Activated naive CD4-positive, alpha-beta T cell treated with anti-CD3 and anti-CD28 coated beads, Interleukin-2, amount 10 ng/mL, durations not matched to agents 7 days and 5 days (primary cell): ENCODE measurements around the gene RUNX2.
"Not testable (repeated sequence)": the region's sequence is repeated elsewhere in the genome, so short reads cannot be mapped to it uniquely, and the experiment has no call there.

ENCODE experiments used
- CTCF ChIA-PET: fragments of 350-600 bp; sonication (Branson Sonifier 250); formaldehyde crosslinking; loops from one replicate; lab custom pipeline; 2021; ENCODE audit warnings: antibody characterized with exemption; lab: Charles Lee
- DNase-seq: peaks from one replicate; pipeline ENCODE4 v3.0.0-alpha.2; 2020
- H3K27ac Mint-ChIP-seq: one replicate; pipeline ENCODE4 v1.8.0; 2021; ENCODE audit warnings: mild to moderate bottlenecking, moderate library complexity, mixed read lengths
- H3K27me3 Mint-ChIP-seq: one replicate; pipeline ENCODE4 v1.8.0; 2021; ENCODE audit warnings: mild to moderate bottlenecking, mixed read lengths
- H3K36me3 Mint-ChIP-seq: one replicate; pipeline ENCODE4 v1.8.0; 2021; ENCODE audit warnings: mixed read lengths
- H3K4me1 Mint-ChIP-seq: one replicate; pipeline ENCODE4 v1.8.0; 2021; ENCODE audit warnings: mixed read lengths
- H3K4me3 Mint-ChIP-seq: one replicate; pipeline ENCODE4 v1.8.0; 2021; ENCODE audit warnings: mild to moderate bottlenecking, moderate library complexity, mixed read lengths
- H3K9me3 Mint-ChIP-seq: one replicate; pipeline ENCODE4 v1.8.0; 2021; ENCODE audit warnings: mixed read lengths

Gene RUNX2

GRCh38 chr6:45455408-45455807, 127.3 kb downstream of the RUNX2 start:
- no peak for DNase-seq
- Mint-ChIP-seq H3K27me3 (no peaks in the 10 kb centered on the region), H3K27ac (no peak overlapping the region), H3K4me3 (no peak overlapping the region), H3K9me3 (no peaks in the 10 kb centered on the region), H3K36me3 (peaks cover 4% of the 10 kb centered on the region), H3K4me1 (peaks cover 23% of the 10 kb centered on the region)
- CTCF ChIA-PET = no interaction called here

DNA sequence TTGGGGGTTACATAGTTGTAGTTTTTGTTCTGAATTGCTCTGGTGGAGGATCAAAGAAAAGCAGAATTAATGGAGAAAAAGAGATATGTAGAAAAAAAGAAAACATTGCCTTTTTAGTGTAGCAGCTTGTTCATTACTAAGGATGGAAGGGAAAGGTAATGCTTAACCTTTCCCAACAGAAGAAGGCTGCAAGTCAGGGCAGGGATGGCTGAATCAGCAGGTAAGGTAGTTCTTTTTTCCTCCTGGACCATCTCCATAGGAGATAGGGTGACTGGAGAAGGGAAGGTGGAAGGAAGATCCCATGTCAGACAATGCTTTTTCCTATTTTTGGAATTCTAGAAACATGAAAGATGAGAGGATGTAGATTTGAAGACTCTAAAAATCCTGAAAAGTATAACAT, 129.0 kb downstream of the RUNX2 start:
- CTCF ChIA-PET = no interaction called here
- Mint-ChIP-seq H3K27me3 (no peaks in the 10 kb centered on the region), H3K4me3 (no peak overlapping the region), H3K9me3 (no peaks in the 10 kb centered on the region), H3K4me1 (peaks cover 10% of the 10 kb centered on the region), H3K36me3 (peaks cover 4% of the 10 kb centered on the region), H3K27ac (no peak overlapping the region)
- DNase-seq = no peak

DNA sequence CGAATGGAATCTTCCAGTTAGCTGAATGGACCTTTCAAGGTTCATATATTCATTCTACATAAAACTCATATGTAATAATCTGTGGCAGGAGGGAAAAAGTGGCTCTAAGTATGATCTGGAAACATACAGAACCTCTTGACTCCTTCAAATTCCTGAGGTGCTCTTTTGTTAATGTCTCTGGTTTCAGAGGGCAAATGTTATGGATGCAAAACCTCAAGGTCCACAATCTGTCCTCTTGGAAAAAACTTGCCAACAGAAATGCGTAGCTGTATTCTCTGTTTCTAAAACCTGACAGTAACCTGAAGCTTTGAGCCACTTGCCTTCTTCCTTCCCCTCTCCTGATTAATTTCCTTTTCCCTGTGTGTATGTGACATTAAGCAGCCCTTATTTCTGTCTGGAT, 130.5 kb downstream of the RUNX2 start:
- no peaks in the 10 kb centered on the region for H3K9me3 Mint-ChIP-seq
- no peak overlapping the region for H3K4me3 Mint-ChIP-seq
- H3K27me3 Mint-ChIP-seq = no peaks in the 10 kb centered on the region
- H3K36me3 Mint-ChIP-seq = peaks cover 4% of the 10 kb centered on the region
- no peak overlapping the region for H3K27ac Mint-ChIP-seq
- no peak for DNase-seq
- peaks cover 3% of the 10 kb centered on the region for H3K4me1 Mint-ChIP-seq
- CTCF ChIA-PET = no interaction called here

- CTCF ChIA-PET = no interaction called here
- Mint-ChIP-seq H3K9me3 (no peaks in the 10 kb centered on the region), H3K4me1 (no peaks in the 10 kb centered on the region), H3K4me3 (no peak overlapping the region), H3K27me3 (no peaks in the 10 kb centered on the region), H3K27ac (no peak overlapping the region), H3K36me3 (peaks cover 4% of the 10 kb centered on the region)
- DNase-seq = no peak
Observed at GRCh38 chr6:45460166-45460565, 132.0 kb downstream of the RUNX2 start.

DNA sequence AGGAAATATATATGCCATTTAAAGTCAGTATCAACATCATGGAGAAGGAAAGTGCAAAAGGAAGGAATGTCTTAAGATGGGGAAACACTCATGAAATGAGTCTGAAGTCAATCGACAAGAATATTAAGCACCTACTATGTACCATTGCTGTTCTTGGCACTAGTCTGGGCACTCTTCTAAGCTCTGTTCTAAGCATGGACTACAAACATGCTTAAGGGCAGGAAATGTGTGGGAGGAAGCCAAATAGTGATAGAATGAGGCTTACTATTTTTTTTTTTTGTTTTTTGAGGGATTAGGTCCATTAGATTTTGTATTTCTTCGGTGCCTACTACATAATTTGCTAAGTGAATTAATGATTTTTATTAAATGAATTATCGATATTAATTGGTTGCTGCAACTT, 133.4 kb downstream of the RUNX2 start:
- Mint-ChIP-seq H3K9me3 (no peaks in the 10 kb centered on the region), H3K4me3 (no peak overlapping the region), H3K27me3 (no peaks in the 10 kb centered on the region), H3K27ac (no peak overlapping the region), H3K36me3 (peaks cover 4% of the 10 kb centered on the region), H3K4me1 (no peaks in the 10 kb centered on the region)
- no peak for DNase-seq
- CTCF ChIA-PET = interaction anchor here (0.6 to 1.1 kb wide), 3 partner anchors 9 to 921 kb away, joined by 3 to 5 read pairs (median 3); no protein-coding TSS in a partner anchor

GRCh38 chr6:45462190-45463134, 134.3 kb downstream of the RUNX2 start:
- Mint-ChIP-seq H3K36me3 (no peaks in the 10 kb centered on the region), H3K9me3 (no peaks in the 10 kb centered on the region), H3K4me3 (no peak overlapping the region), H3K27me3 (no peaks in the 10 kb centered on the region), H3K27ac (no peak overlapping the region), H3K4me1 (no peaks in the 10 kb centered on the region)
- DNase-seq = no peak
- CTCF ChIA-PET = no interaction called here

DNA sequence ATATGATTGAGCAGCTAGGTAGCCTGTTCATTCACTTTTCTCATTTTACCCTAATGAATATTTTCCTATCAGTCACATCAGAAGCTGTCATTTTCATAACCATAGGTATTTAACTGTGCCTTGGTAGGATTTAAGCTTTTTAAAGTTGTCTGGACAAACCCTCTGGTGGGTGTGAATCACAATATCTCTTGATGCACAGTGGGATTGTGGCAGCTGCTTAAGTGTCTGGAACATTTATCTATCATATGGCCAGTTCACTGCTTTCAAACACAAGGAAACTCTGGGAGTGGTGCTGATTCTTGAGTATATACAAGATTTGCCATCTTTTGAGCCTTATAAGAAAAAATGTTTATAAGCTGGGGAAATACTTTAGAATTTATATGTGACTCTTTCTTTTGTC, 136.6 kb downstream of the RUNX2 start:
- CTCF ChIA-PET = no interaction called here
- no peak for DNase-seq
- Mint-ChIP-seq H3K36me3 (peaks cover 4% of the 10 kb centered on the region), H3K4me1 (peaks cover 1% of the 10 kb centered on the region), H3K4me3 (no peak overlapping the region), H3K27me3 (no peaks in the 10 kb centered on the region), H3K27ac (no peak overlapping the region), H3K9me3 (no peaks in the 10 kb centered on the region)

- no peak overlapping the region for H3K27ac Mint-ChIP-seq
- no peaks in the 10 kb centered on the region for H3K27me3 Mint-ChIP-seq
- CTCF ChIA-PET = interaction anchor here (1.1 kb wide), 1 partner anchor 30 kb away, joined by 3 read pairs; no protein-coding TSS in a partner anchor
- H3K4me1 Mint-ChIP-seq = peaks cover 2% of the 10 kb centered on the region
- no peak overlapping the region for H3K4me3 Mint-ChIP-seq
- H3K36me3 Mint-ChIP-seq = peaks cover 4% of the 10 kb centered on the region
- H3K9me3 Mint-ChIP-seq = no peaks in the 10 kb centered on the region
- no peak for DNase-seq
Observed at GRCh38 chr6:45466686-45467085, 138.6 kb downstream of the RUNX2 start.

DNA sequence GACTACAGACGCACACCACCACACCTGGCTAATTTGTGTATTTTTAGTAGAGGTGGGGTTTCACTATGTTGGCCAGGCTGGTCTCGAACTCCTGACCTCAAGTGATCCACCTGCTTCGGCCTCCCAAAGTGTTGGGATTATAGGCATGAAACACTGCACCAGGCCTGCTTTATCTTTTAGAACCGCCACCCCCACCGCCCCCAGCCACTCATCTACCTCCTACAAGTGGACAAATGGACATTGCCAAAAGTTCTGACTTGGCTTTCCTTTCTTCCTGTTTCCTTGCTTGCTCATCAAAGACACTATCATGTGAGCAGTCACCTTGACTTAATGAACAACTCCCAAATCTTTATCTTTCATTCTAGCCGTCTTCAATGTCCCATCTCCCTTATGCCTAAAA, 139.3 kb downstream of the RUNX2 start:
- H3K27me3 Mint-ChIP-seq, H3K27ac Mint-ChIP-seq, DNase-seq, H3K9me3 Mint-ChIP-seq, H3K36me3 Mint-ChIP-seq, H3K4me1 Mint-ChIP-seq, H3K4me3 Mint-ChIP-seq: not testable (repeated sequence)
- CTCF ChIA-PET = interaction anchor here (1.1 kb wide), 1 partner anchor 31 kb away, joined by 3 read pairs; no protein-coding TSS in a partner anchor

GRCh38 chr6:45467853-45468252, 139.7 kb downstream of the RUNX2 start:
- Mint-ChIP-seq H3K4me3 (no peak overlapping the region), H3K36me3 (peaks cover 4% of the 10 kb centered on the region), H3K27me3 (no peaks in the 10 kb centered on the region), H3K4me1 (peaks cover 2% of the 10 kb centered on the region), H3K9me3 (no peaks in the 10 kb centered on the region), H3K27ac (no peak overlapping the region)
- CTCF ChIA-PET = no interaction called here
- DNase-seq = no peak

- H3K4me3 Mint-ChIP-seq = no peak overlapping the region
- no peak overlapping the region for H3K27ac Mint-ChIP-seq
- H3K27me3 Mint-ChIP-seq = no peaks in the 10 kb centered on the region
- DNase-seq = no peak
- CTCF ChIA-PET = interaction anchor here (1.1 kb wide), 1 partner anchor 8 kb away, joined by 3 read pairs; no protein-coding TSS in a partner anchor
- H3K36me3 Mint-ChIP-seq = peaks cover 4% of the 10 kb centered on the region
- H3K9me3 Mint-ChIP-seq = no peaks in the 10 kb centered on the region
- peaks cover 2% of the 10 kb centered on the region for H3K4me1 Mint-ChIP-seq
Observed at GRCh38 chr6:45469663-45470062, 141.5 kb downstream of the RUNX2 start.

DNA sequence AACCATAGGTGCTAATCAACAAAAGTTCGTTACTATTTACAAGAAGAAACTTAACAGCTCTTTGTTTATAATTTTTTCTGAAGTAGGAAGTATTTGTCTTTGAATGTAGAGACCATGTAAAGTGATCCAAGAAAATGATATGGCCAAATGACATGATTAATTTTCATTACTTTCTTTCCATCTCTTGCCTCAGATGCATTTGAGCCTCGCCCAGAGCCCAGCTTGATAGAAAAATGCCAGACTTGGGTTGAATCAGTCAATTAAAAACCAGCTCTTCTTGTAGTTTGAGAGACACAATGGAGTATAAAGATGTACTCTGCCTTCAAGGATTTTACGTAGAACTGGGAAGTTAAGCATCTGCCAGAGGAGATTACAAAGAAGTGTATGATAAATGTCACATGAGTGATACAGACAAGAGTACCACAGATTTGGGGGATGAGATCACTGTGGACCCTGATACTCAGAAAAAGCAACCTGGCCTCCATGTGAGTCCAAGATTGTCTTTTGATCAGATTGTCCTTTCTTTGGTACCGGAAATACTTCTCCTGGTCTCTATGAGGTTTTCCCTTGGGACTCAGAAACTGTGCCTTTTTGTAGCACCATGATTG, 142.1 kb downstream of the RUNX2 start:
- H3K4me3 Mint-ChIP-seq = no peak overlapping the region
- H3K27ac Mint-ChIP-seq = no peak overlapping the region
- no peaks in the 10 kb centered on the region for H3K9me3 Mint-ChIP-seq
- no peaks in the 10 kb centered on the region for H3K27me3 Mint-ChIP-seq
- CTCF ChIA-PET = interaction anchor here (1.1 kb wide), 1 partner anchor 9 kb away, joined by 3 read pairs; no protein-coding TSS in a partner anchor
- H3K4me1 Mint-ChIP-seq = peaks cover 2% of the 10 kb centered on the region
- H3K36me3 Mint-ChIP-seq = peaks cover 4% of the 10 kb centered on the region
- no peak for DNase-seq

DNA sequence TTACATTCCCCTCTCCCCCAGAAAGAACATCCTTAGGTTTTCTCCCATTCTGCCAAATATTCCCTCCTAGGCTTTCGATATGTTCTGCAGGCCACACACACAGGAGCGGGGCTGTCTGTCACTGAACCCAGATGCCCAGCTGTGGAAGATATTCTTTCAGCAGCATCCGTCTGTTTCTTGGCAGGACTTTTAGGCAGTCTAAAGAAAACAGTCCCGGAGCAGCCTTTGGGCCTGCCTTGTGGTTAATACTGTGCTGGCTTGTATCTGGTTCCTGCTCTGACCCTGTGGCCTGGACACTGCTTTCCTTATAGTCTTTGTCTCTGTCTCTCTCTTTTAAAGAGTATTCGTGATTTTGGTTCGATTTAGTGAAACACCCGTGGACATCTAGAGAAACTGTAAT, 144.3 kb downstream of the RUNX2 start:
- CTCF ChIA-PET = no interaction called here
- DNase-seq = no peak
- Mint-ChIP-seq H3K9me3 (no peaks in the 10 kb centered on the region), H3K4me1 (peaks cover 2% of the 10 kb centered on the region), H3K27ac (no peak overlapping the region), H3K36me3 (peaks cover 4% of the 10 kb centered on the region), H3K27me3 (no peaks in the 10 kb centered on the region), H3K4me3 (no peak overlapping the region)

- H3K4me1 Mint-ChIP-seq = peaks cover 2% of the 10 kb centered on the region
- H3K36me3 Mint-ChIP-seq = no peaks in the 10 kb centered on the region
- H3K27me3 Mint-ChIP-seq = no peaks in the 10 kb centered on the region
- no peak overlapping the region for H3K27ac Mint-ChIP-seq
- DNase-seq = no peak
- CTCF ChIA-PET = no interaction called here
- no peak overlapping the region for H3K4me3 Mint-ChIP-seq
- H3K9me3 Mint-ChIP-seq = no peaks in the 10 kb centered on the region
Observed at GRCh38 chr6:45473121-45473993, 145.2 kb downstream of the RUNX2 start.
